DMS53 treated with DMSO at 0.1 percent for 48 hours (cell line): ENCODE measurements around the gene TGM6.

Experiments used
- DNase-seq: peaks from one replicate; lab custom pipeline; 2025; ENCODE audit not compliant: unreplicated experiment; lab: John Stamatoyannopoulos, UW

TGM6 gene

GRCh38 chr20:2380601-2381000 is at the start of gene TGM6:
TSS of gene TGM6 (plus strand) at chr20:2380901. CDS start at chr20:2380969, 68 bp downstream.
- DNase-seq = no peak

GRCh38 chr20:2331106-2331505 is 49.6 kb upstream of the TGM6 start:
- DNase-seq = no peak

GRCh38 chr20:2331901-2332565 is 48.7 kb upstream of the TGM6 start:
- DNase-seq = no peak

- no peak for DNase-seq
These were observed 48.0 kb upstream of the TGM6 start for GRCh38 chr20:2332711-2333110.

GRCh38 chr20:2333821-2334220 is 46.9 kb upstream of the TGM6 start:
- no peak for DNase-seq

- DNase-seq = no peak
These were observed 45.4 kb upstream of the TGM6 start for GRCh38 chr20:2335096-2335870.

- DNase-seq = no peak
These were observed 44.2 kb upstream of the TGM6 start for GRCh38 chr20:2336471-2336870.

GRCh38 chr20:2337142-2337541 is 43.6 kb upstream of the TGM6 start:
- DNase-seq = no peak

GRCh38 chr20:2338411-2339066 is 42.2 kb upstream of the TGM6 start:
- DNase-seq = no peak

- no peak for DNase-seq
These were observed 40.6 kb upstream of the TGM6 start for GRCh38 chr20:2340136-2340535.

- no peak for DNase-seq
These were observed 39.9 kb upstream of the TGM6 start for GRCh38 chr20:2340823-2341222.

GRCh38 chr20:2341336-2341735 is 39.4 kb upstream of the TGM6 start:
- no peak for DNase-seq

- no peak for DNase-seq
These were observed 38.5 kb upstream of the TGM6 start for GRCh38 chr20:2342243-2342642.

- no peak for DNase-seq
These were observed 34.5 kb upstream of the TGM6 start for GRCh38 chr20:2346188-2346587.

- no peak for DNase-seq
These were observed 32.4 kb upstream of the TGM6 start for GRCh38 chr20:2348336-2348735.

GRCh38 chr20:2349801-2350200 is 30.9 kb upstream of the TGM6 start:
- DNase-seq = no peak

- no peak for DNase-seq
These were observed 30.1 kb upstream of the TGM6 start for GRCh38 chr20:2350606-2351005.

GRCh38 chr20:2353231-2353630 is 27.5 kb upstream of the TGM6 start:
- DNase-seq = no peak

GRCh38 chr20:2357114-2357513 is 23.6 kb upstream of the TGM6 start:
- DNase-seq = no peak

GRCh38 chr20:2358006-2358405 is 22.7 kb upstream of the TGM6 start:
- DNase-seq = no peak

- no peak for DNase-seq
These were observed 19.6 kb upstream of the TGM6 start for GRCh38 chr20:2361035-2361593.

GRCh38 chr20:2363187-2363586 is 17.5 kb upstream of the TGM6 start:
- DNase-seq = no peak
